ENCODE results near the gene RASD1. TPM values are rescaled to one million over a fixed set of nuclear protein-coding genes. Genes with fewer than 3 reads are reported as not detected.

RASD1 gene
- total and polyA plus RNA-seq, 2 experiments from 2014 or later = 3.6 to 3.7 TPM

GRCh38 chr17:17506893-17507464 lies 10.8 kb upstream of the RASD1 start (continued):
- TF ChIP-seq ZNF462 (CRISPR knock-in tag; IDR thresholded peaks at IDR 0.05) = no peak
- no peak for TF ChIP-seq POLR2AphosphoS5 (IDR thresholded peaks at IDR 0.05; ENCODE audit: low read depth)
- no peak for TF ChIP-seq STAT1 (IDR thresholded peaks at IDR 0.05; ENCODE audit: unreplicated experiment)
- TF ChIP-seq JUNB (IDR thresholded peaks at IDR 0.05; ENCODE audit: unreplicated experiment) = no peak
- no peak for TF ChIP-seq REST (IDR thresholded peaks at IDR 0.05; ENCODE audit: unreplicated experiment)
